Epithelial cell of proximal tubule (primary cell): ENCODE data around the gene SORBS1. TPM values are rescaled to one million over a fixed set of nuclear protein-coding genes. Genes with fewer than 3 reads are reported as not detected.

Experiments
- DNase-seq: peaks from one replicate; pipeline ENCODE4 v3.0.0-alpha.2; 2011; ENCODE audit warnings: low read depth
- H3K4me3 ChIP-seq: 2 replicates; pipeline ENCODE4 v1.5.1; 2011; ENCODE audit warnings: low read depth, mild to moderate bottlenecking, low read length
- total RNA-seq: library from RNA; depleted of rRNA; stranded (reverse); fragments of >200 nt; gene quantifications from 2 replicates; pipeline ENCODE4 v1.2.3, GENCODE V29; 2015
- TF ChIP-seq, protein P1 (sequence below): conservative IDR thresholded peaks from 2 replicates; pipeline ENCODE4 v1.5.1; 2012; ENCODE audit warnings: low read depth, mild to moderate bottlenecking, low read length

The SORBS1 gene
- total RNA-seq, 1 donor from 2014 or later, result 7.0 TPM

DNA sequence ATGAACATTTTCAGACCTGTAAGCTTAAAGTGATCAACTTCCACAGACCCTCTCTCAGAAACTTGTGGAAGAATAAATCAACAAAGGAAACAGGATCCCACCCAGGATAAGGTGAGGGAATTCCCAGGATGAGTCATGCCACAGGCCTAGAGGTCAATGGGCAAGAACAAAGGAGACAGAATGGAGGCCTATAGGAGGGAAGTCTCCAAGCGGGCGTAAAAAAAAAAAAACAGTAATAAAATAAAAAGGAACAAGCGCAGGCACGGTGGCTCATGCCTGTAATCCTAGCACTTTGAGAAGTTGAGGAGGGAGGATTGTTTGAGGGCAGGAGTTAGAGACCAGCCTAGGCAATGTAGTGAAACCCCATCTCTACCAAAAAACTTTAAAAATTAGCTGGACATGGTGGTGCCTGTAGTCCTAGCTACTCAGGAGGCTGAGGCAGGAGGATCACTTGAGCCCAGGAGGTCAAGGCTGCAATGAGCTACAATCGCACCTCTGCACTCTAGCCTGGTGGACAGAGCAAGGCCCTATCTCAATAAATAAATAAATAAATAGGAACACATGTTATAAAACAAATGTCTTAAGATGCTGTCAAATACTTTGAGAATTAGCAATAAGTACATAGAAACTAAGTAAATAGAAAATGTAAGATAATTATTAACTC lies 8.4 kb downstream of the SORBS1 start:
- no peak overlapping the region for H3K4me3 ChIP-seq
- TF ChIP-seq, protein P1, sequence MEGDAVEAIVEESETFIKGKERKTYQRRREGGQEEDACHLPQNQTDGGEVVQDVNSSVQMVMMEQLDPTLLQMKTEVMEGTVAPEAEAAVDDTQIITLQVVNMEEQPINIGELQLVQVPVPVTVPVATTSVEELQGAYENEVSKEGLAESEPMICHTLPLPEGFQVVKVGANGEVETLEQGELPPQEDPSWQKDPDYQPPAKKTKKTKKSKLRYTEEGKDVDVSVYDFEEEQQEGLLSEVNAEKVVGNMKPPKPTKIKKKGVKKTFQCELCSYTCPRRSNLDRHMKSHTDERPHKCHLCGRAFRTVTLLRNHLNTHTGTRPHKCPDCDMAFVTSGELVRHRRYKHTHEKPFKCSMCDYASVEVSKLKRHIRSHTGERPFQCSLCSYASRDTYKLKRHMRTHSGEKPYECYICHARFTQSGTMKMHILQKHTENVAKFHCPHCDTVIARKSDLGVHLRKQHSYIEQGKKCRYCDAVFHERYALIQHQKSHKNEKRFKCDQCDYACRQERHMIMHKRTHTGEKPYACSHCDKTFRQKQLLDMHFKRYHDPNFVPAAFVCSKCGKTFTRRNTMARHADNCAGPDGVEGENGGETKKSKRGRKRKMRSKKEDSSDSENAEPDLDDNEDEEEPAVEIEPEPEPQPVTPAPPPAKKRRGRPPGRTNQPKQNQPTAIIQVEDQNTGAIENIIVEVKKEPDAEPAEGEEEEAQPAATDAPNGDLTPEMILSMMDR, result no peak
- DNase-seq, result no peak

- no peak overlapping the region for H3K4me3 ChIP-seq
- TF ChIP-seq, protein P1, result no peak
- DNase-seq, result no peak
These were observed 11.0 kb downstream of the SORBS1 start for GRCh38 chr10:95550073-95550672.

- no peak for DNase-seq
- TF ChIP-seq, protein P1, result no peak
- H3K4me3 ChIP-seq, result no peak overlapping the region
These were observed 13.3 kb downstream of the SORBS1 start for GRCh38 chr10:95547791-95548435.

- DNase-seq, result no peak
- TF ChIP-seq, protein P1, result no peak
- H3K4me3 ChIP-seq, result no peak overlapping the region
These were observed 14.0 kb downstream of the SORBS1 start for GRCh38 chr10:95547197-95547596.

- DNase-seq, result no peak
- TF ChIP-seq, protein P1, result no peak
- H3K4me3 ChIP-seq, result no peak overlapping the region
These were observed 15.2 kb downstream of the SORBS1 start for GRCh38 chr10:95545981-95546380.

- H3K4me3 ChIP-seq, result no peak overlapping the region
- TF ChIP-seq, protein P1, result no peak
- no peak for DNase-seq
These were observed 16.2 kb downstream of the SORBS1 start for GRCh38 chr10:95544783-95545500.
